GM19395 (cell line): Measurements from ENCODE around the gene CAT.

Experiments
- ATAC-seq: cut with Tn5 transposase; IDR thresholded peaks from one replicate; pipeline ENCODE4 v1.9.1; 2021; ENCODE audit warnings: mild to moderate bottlenecking, moderate library complexity; ENCODE audit not compliant: unreplicated experiment

Gene CAT

GRCh38 chr11:34521265-34521664 is 82.5 kb downstream of the CAT start:
- ATAC-seq: no peak
